GM21367 (cell line): ENCODE results near the gene DGLUCY.
"Not testable (repeated sequence)": the region's sequence is repeated elsewhere in the genome, so short reads cannot be mapped to it uniquely, and the experiment has no call there.

Experiments used
- ATAC-seq: cut with Tn5 transposase; IDR thresholded peaks from one replicate; pipeline ENCODE4 v1.9.1; 2021; ENCODE audit not compliant: unreplicated experiment

Gene DGLUCY

DNA sequence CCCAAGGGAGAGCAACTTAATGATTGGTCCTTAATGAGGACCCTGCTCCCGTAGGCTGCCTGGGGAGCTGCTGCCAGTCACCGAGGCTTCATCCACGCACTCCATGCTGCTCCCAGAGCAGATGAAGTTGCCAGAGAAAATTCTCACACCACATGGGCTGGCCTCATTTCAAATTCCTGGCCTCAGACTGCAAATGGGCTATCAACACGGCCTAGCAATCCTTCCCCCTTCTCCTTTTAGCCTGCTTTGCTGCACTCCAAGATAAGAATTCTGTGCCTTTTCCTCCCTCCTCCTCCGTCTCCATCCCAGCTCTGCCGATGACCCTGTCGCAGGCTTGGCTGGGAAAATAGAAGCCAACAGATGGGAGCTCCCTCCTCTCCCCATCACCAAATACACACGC lies 10.8 kb upstream of the DGLUCY start:
- no peak for ATAC-seq

DNA sequence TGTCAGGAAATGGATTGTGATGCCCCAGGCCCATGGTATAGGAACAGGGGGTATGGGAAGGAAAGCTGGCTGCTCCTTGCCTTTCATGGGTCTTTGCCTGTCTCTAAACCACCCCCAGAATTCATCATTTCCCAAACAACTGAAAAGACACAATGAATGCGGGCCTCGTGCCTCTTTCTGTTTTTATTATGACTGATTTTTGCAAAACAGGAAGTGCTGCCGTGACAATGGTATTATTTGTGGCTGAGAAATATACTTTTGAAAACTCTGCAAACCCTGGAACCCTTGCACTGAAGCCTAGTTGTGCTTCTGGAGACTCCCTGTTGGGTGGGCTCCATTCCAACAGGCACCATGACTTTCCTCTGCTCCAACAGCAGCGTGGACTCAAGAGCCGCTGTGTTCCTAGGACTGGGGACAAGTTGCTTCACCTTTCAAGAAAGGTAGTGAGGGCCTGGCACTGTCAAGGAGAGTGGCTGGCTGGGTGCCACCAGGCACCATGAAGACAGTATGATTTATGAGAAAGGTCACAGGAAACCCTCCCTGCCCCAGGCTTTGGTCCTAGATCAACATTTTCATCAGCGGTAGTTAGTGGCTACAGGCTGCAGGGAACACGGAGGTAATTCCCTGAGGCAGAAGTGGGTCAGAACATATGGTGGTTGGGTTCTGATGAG lies 4.8 kb upstream of the DGLUCY start:
- ATAC-seq: no peak

- ATAC-seq: no peak
Observed at GRCh38 chr14:91111443-91111842, 2.4 kb upstream of the DGLUCY start.

- ATAC-seq: no peak
Observed at GRCh38 chr14:91112194-91112593, 1.7 kb upstream of the DGLUCY start.

DNA sequence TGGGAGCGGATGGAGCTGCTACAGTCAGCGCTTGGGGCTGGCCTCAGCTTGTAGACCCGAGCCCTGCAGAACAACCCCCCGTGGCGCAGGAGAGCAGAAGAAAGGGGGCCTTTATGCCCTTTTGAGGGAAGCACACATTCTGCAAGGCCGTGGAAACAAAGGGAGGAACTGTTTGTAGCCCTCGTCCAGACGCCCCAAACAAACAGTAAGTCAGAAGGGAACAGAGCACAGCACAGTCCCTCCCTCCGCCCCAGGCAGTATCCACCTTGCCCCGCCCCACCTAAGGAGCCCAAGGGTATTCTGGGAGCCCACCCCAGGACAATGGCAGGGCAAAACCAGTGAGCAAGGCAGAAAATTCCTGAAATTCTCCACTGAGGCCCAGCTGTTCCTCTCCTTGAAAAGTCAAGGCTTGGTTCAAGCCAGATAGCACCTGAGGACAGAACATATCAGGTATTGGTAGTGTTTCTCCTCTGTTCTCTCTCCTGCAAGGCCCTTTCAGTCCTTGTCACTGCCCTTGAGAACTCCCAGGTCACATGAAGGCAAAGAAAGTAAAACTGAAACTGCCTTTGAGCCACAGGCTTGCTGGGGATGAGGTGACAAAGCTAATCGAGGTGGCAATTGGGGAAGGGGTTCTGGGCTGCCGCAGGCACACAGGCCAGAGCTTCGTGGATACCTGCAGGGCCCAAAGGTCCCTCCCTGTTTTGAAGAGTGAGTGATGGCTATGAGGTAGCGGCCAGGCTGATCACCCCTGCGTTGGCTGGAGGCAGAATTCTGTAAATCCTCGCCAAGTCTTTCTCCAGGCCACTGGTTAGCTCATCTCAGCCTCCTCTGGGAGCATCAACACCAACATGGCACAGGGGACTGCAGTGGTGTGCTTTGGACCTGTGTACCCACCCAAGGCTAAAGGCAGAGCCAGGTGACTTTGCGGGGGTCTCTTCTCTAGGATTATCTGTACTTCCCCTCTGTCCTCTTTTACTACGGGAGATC lies 499 bp downstream of the DGLUCY start:
- ATAC-seq: peak; percentile 76

GRCh38 chr14:91115986-91116770 lies 2.3 kb downstream of the DGLUCY start:
- no peak for ATAC-seq

GRCh38 chr14:91116913-91117588 lies 3.2 kb downstream of the DGLUCY start:
- no peak for ATAC-seq

GRCh38 chr14:91117960-91118359 lies 4.1 kb downstream of the DGLUCY start:
- ATAC-seq: no peak

- no peak for ATAC-seq
Observed at GRCh38 chr14:91118511-91119068, 4.7 kb downstream of the DGLUCY start.

GRCh38 chr14:91119556-91120311 lies 5.9 kb downstream of the DGLUCY start:
- no peak for ATAC-seq

DNA sequence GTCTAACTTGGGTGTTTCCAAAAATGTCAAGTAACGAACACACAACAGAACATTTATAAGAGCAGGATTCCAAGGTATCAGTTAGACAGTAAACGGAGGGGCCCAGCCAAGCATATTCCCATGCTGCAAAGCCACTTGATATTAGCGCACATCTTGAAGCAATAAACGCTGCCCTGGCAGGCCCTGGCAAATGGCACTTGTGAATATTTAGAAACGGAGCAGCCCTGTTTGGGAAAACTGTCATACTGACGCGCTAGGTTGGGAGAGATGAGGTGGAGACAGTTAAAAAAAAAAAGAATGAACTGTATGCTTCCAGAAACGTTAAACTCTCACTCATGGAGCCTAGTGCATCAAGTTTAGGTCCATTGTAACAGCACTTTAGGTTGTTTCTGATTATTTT lies 9.3 kb downstream of the DGLUCY start:
- no peak for ATAC-seq

DNA sequence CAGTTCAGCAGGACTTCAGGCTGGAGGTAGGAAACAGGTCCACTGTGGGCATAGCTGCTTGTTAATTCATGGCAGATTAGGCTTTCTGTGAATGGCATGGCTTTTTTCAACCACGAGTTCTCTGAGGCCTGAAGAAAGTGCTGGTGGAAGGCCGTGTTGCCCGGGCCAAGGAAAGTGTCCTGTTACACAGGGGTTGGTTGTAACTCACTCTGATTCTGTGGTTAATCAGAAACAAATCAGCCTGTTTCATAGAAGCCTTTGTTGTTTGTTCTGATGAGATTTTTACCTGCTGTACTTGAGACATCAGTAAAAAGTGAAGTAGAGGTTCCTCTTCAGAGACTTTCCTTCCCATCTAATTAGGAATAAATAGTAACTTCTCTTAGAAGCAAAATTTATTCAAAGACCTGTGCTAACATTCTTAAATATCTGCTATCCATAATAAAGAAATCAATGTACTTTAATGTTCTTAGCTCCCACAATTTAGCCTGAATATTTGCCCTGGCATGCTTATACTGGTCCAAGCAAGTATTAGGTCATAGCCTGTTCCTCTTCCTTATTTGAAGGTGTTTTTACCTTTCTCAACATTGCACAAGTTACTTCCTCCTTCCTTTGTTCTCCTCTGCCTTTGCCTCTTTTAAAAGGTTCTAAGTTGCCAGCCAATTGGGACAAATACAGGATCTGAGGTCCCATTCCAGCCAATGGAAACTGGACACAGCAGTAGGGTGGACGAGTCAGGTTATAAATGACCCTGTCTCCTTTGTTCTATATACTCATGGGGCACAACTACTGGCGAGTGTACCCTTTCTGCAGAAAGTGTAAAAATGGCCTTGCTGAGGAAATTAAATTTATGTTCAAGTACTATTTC lies 10.8 kb downstream of the DGLUCY start:
- not testable (repeated sequence) for ATAC-seq

GRCh38 chr14:91125271-91125660 lies 11.4 kb downstream of the DGLUCY start:
- ATAC-seq: no peak

DNA sequence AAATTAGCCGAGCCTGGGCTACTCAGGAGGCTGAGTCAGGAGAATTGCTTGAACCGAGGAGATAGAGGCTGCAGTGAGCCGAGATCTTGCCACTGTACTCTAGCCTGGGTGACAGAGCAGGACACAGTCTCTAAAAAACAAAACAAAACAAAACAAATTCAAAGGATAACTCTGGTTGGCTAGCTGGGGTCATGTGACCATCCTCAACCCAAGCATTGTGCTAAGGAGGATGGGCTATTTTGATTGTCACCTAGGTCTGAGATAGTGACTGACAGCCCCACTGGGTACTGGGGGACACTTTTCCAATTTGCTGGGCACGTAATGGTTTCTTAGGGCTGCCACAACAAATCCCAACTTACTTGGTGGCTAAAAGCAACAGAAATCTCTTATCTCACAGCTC lies 11.9 kb downstream of the DGLUCY start:
- no peak for ATAC-seq

DNA sequence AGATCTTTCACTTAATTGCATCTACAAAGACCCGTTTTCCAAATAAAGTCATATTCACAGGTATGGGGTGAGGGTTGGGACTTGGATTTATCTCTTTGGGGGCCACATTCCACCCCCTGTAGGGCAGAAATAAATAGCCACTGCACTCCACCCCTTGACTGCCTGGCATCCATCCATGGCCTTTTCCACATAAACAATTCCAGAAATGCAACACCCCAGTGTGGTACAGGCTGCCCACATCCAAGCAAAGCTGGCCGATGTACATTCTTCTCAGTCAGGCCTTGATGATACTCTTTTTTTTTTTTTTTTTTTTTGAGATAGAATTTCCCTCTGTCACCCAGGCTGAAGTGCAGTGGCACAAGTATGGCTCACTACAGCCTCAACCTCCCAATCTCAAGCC lies 12.9 kb downstream of the DGLUCY start:
- no peak for ATAC-seq

DNA sequence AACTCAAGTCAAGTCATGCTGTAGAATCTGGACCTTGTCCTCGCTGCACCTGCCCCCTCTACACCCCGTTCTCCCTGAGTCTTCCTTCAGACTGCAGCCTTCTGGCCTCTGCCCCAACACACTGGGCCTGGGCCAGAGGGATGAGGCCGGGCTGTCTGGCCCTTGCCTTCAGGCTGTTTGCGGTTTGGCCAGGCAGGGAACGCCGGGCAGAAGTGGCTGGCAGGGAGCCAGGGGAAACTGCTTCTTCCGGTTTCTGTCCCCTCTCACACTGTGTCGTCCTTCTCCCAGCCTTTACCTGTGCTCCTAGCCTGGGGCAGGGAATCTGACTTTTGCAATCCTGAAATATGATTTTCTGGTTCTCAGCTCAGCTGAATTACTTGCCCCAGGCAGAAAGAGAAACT lies 13.5 kb downstream of the DGLUCY start:
- ATAC-seq: no peak

DNA sequence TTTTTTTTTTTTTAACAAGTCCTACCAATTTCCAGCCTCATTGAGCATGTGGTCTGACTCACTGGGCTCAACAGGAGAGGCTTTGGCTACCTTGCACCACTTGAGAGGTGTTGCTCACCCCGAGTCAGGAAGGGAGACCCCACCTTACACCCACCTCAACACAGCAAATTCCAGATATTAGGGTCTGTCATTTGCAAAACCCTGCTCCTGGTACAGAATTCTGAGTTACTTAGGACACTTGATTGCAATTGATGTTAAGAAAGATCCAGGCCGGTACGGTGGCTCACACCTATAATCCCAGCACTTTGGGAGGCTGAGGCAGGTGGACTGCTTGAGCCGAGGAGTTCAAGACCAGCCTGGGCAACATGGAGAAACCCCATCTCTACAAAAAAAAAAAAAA lies 14.1 kb downstream of the DGLUCY start:
- no peak for ATAC-seq

GRCh38 chr14:91128699-91129098 lies 14.8 kb downstream of the DGLUCY start:
- ATAC-seq: no peak

DNA sequence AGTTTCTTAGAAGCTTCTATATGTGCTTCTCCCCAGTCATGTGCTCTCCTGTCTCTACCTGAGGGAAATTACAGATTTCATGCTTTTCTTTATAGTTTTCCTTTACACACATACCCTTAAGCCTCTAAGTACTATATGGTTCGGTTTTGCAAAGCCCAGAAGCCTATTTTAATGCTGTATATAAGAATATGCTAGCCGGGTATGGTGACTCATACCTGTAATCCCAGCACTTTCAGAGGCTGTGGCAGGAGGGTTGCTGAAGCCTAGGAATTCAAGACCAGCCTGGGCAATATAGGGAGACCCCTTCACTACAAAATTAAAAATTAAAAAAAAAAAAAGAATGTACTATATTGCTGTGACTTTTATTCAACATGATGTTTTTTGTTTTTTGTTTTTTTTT lies 15.4 kb downstream of the DGLUCY start:
- ATAC-seq: no peak
